Measurements from ENCODE around the gene PNPLA2.

GRCh38 chr11:863910-864827, 45.5 kb downstream of the PNPLA2 start:
- TF ChIP-seq CTCF (IDR thresholded peaks at IDR 0.05; ENCODE audit: low read length) (no peak), EZH2 (IDR thresholded peaks at IDR 0.05; ENCODE audit: borderline replicate concordance, low read length) (no peak)
